ENCODE measurements around the gene TMED6.

Gene TMED6

GRCh38 chr16:69378036-69378435 is 26.4 kb upstream of the TMED6 start:
- in situ Hi-C loops (cut with MboI; ENCODE audit: low sequenced_read_pairs, unreplicated experiment), result loop anchor here (25.0 kb wide), 1 partner anchor 559 kb away; no protein-coding TSS in a partner anchor
- no peak for DNase-seq (ENCODE audit: low spot score)
- no peak for TF ChIP-seq CTCF (IDR thresholded peaks at IDR 0.05; ENCODE audit: borderline replicate concordance, control extremely low read depth, extremely low read depth, insufficient read depth, missing control alignments)

- no peak for TF ChIP-seq CTCF (IDR thresholded peaks at IDR 0.05; ENCODE audit: borderline replicate concordance, control extremely low read depth, extremely low read depth, insufficient read depth, missing control alignments)
- DNase-seq (ENCODE audit: low spot score), result no peak
- in situ Hi-C loops (cut with MboI; ENCODE audit: low sequenced_read_pairs, unreplicated experiment), result loop anchor here (25.0 kb wide), 1 partner anchor 561 kb away; no protein-coding TSS in a partner anchor
Measured at GRCh38 chr16:69376393-69377059, 24.9 kb upstream of the TMED6 start.

- DNase-seq (ENCODE audit: low spot score), result no peak
- TF ChIP-seq CTCF (IDR thresholded peaks at IDR 0.05; ENCODE audit: borderline replicate concordance, control extremely low read depth, extremely low read depth, insufficient read depth, missing control alignments), result no peak
- in situ Hi-C loops (cut with MboI; ENCODE audit: low sequenced_read_pairs, unreplicated experiment), result no loop called here
Measured at GRCh38 chr16:69373019-69373418, 21.4 kb upstream of the TMED6 start.

- DNase-seq (ENCODE audit: low spot score), result no peak
- no peak for TF ChIP-seq CTCF (IDR thresholded peaks at IDR 0.05; ENCODE audit: borderline replicate concordance, control extremely low read depth, extremely low read depth, insufficient read depth, missing control alignments)
- in situ Hi-C loops (cut with MboI; ENCODE audit: low sequenced_read_pairs, unreplicated experiment), result no loop called here
Measured at GRCh38 chr16:69371564-69371963, 20.0 kb upstream of the TMED6 start.

- TF ChIP-seq CTCF (IDR thresholded peaks at IDR 0.05; ENCODE audit: borderline replicate concordance, control extremely low read depth, extremely low read depth, insufficient read depth, missing control alignments), result no peak
- in situ Hi-C loops (cut with MboI; ENCODE audit: low sequenced_read_pairs, unreplicated experiment), result no loop called here
- no peak for DNase-seq (ENCODE audit: low spot score)
Measured at GRCh38 chr16:69368866-69369265, 17.3 kb upstream of the TMED6 start.

- no peak for TF ChIP-seq CTCF (IDR thresholded peaks at IDR 0.05; ENCODE audit: borderline replicate concordance, control extremely low read depth, extremely low read depth, insufficient read depth, missing control alignments)
- in situ Hi-C loops (cut with MboI; ENCODE audit: low sequenced_read_pairs, unreplicated experiment), result no loop called here
Measured at GRCh38 chr16:69367980-69368379, 16.4 kb upstream of the TMED6 start.

More at GRCh38 chr16:69367980-69368379, 16.4 kb upstream of the TMED6 start:
- no peak for DNase-seq (ENCODE audit: low spot score)

Data from GM13976 (cell line).